Measurements from ENCODE around the gene ADAR. TPM values are rescaled to one million over a fixed set of nuclear protein-coding genes. Genes with fewer than 3 reads are reported as not detected.

Gene ADAR
- total and polyA plus RNA-seq, 2 experiments from 2014 or later: 96.4 to 188 TPM

DNA sequence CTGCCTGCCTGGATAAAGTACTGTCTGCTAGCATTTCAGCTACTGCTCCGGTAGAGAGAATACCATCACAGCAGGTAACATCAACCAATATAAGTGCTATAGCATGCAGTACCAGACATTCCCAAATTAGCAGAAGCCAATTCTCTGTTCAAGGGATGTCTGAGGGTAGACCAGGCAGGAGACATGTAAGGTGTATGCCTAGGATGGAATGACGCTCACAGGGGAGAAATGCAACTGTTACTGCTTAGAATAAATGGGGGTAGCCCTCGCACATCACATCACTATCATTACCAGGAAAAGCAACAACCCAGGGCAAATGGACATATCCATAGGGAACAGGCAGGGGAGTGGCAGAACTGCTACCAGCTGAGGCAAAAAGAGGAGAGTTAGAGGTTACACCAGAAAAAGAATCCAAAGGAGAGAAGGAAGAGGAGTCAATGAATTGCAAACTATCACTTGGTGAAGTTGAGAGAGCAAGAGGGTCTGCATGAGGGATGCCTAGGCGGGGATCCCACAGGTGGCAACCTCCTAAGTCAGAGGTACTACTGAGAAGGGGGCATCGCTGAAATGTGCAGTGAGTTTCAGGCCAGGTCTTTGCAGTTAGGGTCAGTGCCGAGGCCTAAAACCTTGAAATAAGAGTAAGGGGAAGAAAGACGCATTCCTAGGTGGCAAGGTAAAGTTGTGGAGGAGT, 50.6 kb downstream of the ADAR start:
- H3K36me3 Mint-ChIP-seq (ENCODE audit: low read depth): peaks cover 44% of the 10 kb centered on the region
- peak overlapping the region; percentile 84 for H3K27ac Mint-ChIP-seq
- H4K20me1 ChIP-seq (replicated peaks; ENCODE audit: insufficient read depth): peaks cover 34% of the 10 kb centered on the region
- DNase-seq (ENCODE audit: low spot score) (peak; percentile 10), ATAC-seq (no peak)
- no peaks in the 10 kb centered on the region for H3K9me2 ChIP-seq (ENCODE audit: insufficient read depth)
- H3K27me3 ChIP-seq (ENCODE audit: insufficient read depth): no peaks in the 10 kb centered on the region
- H3K4me3 Mint-ChIP-seq: peak overlapping the region; percentile 87
- no peak for TF ChIP-seq CREB1 (CRISPR knock-in tag; IDR thresholded peaks at IDR 0.05; ENCODE audit: low read depth)
- TF ChIP-seq, protein P1, sequence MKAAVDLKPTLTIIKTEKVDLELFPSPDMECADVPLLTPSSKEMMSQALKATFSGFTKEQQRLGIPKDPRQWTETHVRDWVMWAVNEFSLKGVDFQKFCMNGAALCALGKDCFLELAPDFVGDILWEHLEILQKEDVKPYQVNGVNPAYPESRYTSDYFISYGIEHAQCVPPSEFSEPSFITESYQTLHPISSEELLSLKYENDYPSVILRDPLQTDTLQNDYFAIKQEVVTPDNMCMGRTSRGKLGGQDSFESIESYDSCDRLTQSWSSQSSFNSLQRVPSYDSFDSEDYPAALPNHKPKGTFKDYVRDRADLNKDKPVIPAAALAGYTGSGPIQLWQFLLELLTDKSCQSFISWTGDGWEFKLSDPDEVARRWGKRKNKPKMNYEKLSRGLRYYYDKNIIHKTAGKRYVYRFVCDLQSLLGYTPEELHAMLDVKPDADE (IDR thresholded peaks at IDR 0.05): no peak
- no peak for TF ChIP-seq CTCF (conservative IDR thresholded peaks at IDR 0.05; ENCODE audit: low read depth in 2 of 2)
- no peak for TF ChIP-seq STAT1 (IDR thresholded peaks at IDR 0.05; ENCODE audit: unreplicated experiment)
- TF ChIP-seq ZNF114 (CRISPR knock-in tag; IDR thresholded peaks at IDR 0.05): no peak
- TF ChIP-seq, protein P2, sequence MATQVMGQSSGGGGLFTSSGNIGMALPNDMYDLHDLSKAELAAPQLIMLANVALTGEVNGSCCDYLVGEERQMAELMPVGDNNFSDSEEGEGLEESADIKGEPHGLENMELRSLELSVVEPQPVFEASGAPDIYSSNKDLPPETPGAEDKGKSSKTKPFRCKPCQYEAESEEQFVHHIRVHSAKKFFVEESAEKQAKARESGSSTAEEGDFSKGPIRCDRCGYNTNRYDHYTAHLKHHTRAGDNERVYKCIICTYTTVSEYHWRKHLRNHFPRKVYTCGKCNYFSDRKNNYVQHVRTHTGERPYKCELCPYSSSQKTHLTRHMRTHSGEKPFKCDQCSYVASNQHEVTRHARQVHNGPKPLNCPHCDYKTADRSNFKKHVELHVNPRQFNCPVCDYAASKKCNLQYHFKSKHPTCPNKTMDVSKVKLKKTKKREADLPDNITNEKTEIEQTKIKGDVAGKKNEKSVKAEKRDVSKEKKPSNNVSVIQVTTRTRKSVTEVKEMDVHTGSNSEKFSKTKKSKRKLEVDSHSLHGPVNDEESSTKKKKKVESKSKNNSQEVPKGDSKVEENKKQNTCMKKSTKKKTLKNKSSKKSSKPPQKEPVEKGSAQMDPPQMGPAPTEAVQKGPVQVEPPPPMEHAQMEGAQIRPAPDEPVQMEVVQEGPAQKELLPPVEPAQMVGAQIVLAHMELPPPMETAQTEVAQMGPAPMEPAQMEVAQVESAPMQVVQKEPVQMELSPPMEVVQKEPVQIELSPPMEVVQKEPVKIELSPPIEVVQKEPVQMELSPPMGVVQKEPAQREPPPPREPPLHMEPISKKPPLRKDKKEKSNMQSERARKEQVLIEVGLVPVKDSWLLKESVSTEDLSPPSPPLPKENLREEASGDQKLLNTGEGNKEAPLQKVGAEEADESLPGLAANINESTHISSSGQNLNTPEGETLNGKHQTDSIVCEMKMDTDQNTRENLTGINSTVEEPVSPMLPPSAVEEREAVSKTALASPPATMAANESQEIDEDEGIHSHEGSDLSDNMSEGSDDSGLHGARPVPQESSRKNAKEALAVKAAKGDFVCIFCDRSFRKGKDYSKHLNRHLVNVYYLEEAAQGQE (IDR thresholded peaks at IDR 0.05; ENCODE audit: unreplicated experiment): no peak
- H2AFZ ChIP-seq: no peak overlapping the region
- peaks cover 36% of the 10 kb centered on the region for H3K36me3 ChIP-seq (ENCODE audit: insufficient read depth)
- 0 out of 2 replicates have a peak overlapping the region, but pooled peaks have one; percentile 59 for H3K27ac ChIP-seq (ENCODE audit: low read depth)
- peaks cover 6% of the 10 kb centered on the region for H3F3A ChIP-seq (replicated peaks; ENCODE audit: low read depth)
- peaks cover 23% of the 10 kb centered on the region for H3K79me2 ChIP-seq (replicated peaks; ENCODE audit: insufficient read depth)
- H3K4me3 ChIP-seq: peak overlapping the region; percentile 97
- H3K9me3 Mint-ChIP-seq: no peaks in the 10 kb centered on the region
- H3K27me3 Mint-ChIP-seq (ENCODE audit: insufficient read depth, low read depth, poor library complexity): peaks cover 12% of the 10 kb centered on the region
- H3K4me2 ChIP-seq: peak overlapping the region; percentile 99
- peaks cover 26% of the 10 kb centered on the region; the same call in 2 of the 3 replicates for H3K4me1 Mint-ChIP-seq
- H3K4me1 ChIP-seq (ENCODE audit: insufficient read depth): peaks cover 16% of the 10 kb centered on the region

DNA sequence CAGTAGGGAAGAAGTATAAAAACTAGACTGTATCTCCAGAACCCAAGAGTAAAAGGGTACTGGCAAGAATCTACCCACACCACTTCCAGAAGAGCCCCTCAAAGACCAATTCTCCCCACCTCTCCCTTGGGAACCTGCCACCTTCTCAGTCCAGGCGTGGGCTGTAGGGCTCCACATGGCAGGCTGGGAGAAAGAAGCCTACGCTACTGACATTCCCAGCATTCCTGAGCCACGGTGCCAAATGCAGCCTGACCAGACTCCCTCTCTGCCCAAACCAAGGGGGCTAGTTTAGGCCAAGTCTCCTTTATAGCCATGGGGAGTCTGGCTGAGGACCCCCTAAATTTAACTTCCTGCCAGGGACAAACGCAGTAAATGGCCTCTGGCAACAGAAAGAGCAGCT, 51.6 kb downstream of the ADAR start:
- Histone ChIP-seq H3F3A (replicated peaks; ENCODE audit: low read depth) (peaks cover 6% of the 10 kb centered on the region), H4K20me1 (replicated peaks; ENCODE audit: insufficient read depth) (peaks cover 34% of the 10 kb centered on the region), H3K79me2 (replicated peaks; ENCODE audit: insufficient read depth) (peaks cover 23% of the 10 kb centered on the region), H3K27ac (ENCODE audit: low read depth) (peak overlapping the region; percentile 27), H3K4me1 (ENCODE audit: insufficient read depth) (peaks cover 16% of the 10 kb centered on the region), H3K36me3 (ENCODE audit: insufficient read depth) (peaks cover 42% of the 10 kb centered on the region), H3K4me3 (peak overlapping the region; percentile 97), H3K27me3 (ENCODE audit: insufficient read depth) (no peaks in the 10 kb centered on the region), H3K9me2 (ENCODE audit: insufficient read depth) (no peaks in the 10 kb centered on the region), H2AFZ (no peak overlapping the region), H3K4me2 (peak overlapping the region; percentile 99)
- Mint-ChIP-seq H3K4me1 (peaks cover 26% of the 10 kb centered on the region; the same call in 2 of the 3 replicates), H3K27me3 (ENCODE audit: insufficient read depth, low read depth, poor library complexity) (peaks cover 9% of the 10 kb centered on the region), H3K27ac (peak overlapping the region; percentile 87), H3K9me3 (no peaks in the 10 kb centered on the region), H3K36me3 (ENCODE audit: low read depth) (peaks cover 54% of the 10 kb centered on the region), H3K4me3 (peak overlapping the region; percentile 87)
- ATAC-seq: peak; percentile 31
- peak; percentile 68 for DNase-seq (ENCODE audit: low spot score)
- no peak for TF ChIP-seq EZH2 (IDR thresholded peaks at IDR 0.05; ENCODE audit: low read depth, unreplicated experiment)
- no peak for TF ChIP-seq CTCF (conservative IDR thresholded peaks at IDR 0.05; ENCODE audit: low read depth in 2 of 2)
- TF ChIP-seq, protein P2 (IDR thresholded peaks at IDR 0.05; ENCODE audit: unreplicated experiment): no peak
- TF ChIP-seq POLR2AphosphoS5 (IDR thresholded peaks at IDR 0.05; ENCODE audit: low read depth): no peak
- no peak for TF ChIP-seq STAT1 (IDR thresholded peaks at IDR 0.05; ENCODE audit: unreplicated experiment)
- TF ChIP-seq EZH2phosphoT487 (IDR thresholded peaks at IDR 0.05; ENCODE audit: unreplicated experiment): no peak
- no peak for TF ChIP-seq JUNB (IDR thresholded peaks at IDR 0.05; ENCODE audit: unreplicated experiment)

All from GM23338 (cell line).